Measurements from ENCODE around the gene FBN2.

- TF ChIP-seq CTCF (conservative IDR thresholded peaks at IDR 0.05; ENCODE audit: low read depth, low read length) (no peak), RAD21 (IDR thresholded peaks at IDR 0.05; ENCODE audit: low read length) (no peak), POLR2A (IDR thresholded peaks at IDR 0.05; ENCODE audit: low read depth, low read length) (no peak), SMC3 (IDR thresholded peaks at IDR 0.05; ENCODE audit: low read depth, low read length) (no peak)
Measured at GRCh38 chr5:128405159-128405558, 132.9 kb downstream of the FBN2 start.
